Left lung (tissue), 10 donors: ENCODE measurements around the gene PTPN2. TPM values are rescaled to one million over a fixed set of nuclear protein-coding genes. Genes with fewer than 3 reads are reported as not detected.

ENCODE experiments used
- ATAC-seq: fragments of 200-7000 bp; cut with Tn5 transposase; one replicate; pipeline ENCODE4 v1.9.1; 2020; ENCODE audit warnings: moderate library complexity
- DNase-seq, 4 donors: peaks; one replicate each; pipeline ENCODE4 v3.0.0-alpha.2; 2013 to 2020
- H3K27ac ChIP-seq, 2 donors: fragments of 200-600 bp; sonication (generic) in 1 of 2; one replicate each; pipeline versions ENCODE4 v1.5.0 to v1.8.0; 2020 to 2021
- H3K27me3 ChIP-seq, 2 donors: fragments of 200-600 bp; sonication (generic) in 1 of 2; one replicate each; pipeline versions ENCODE4 v1.5.0 to v1.8.0; 2020 to 2021
- H3K36me3 ChIP-seq, 2 donors: fragments of 200-600 bp; sonication (generic) in 1 of 2; one replicate each; pipeline versions ENCODE4 v1.5.0 to v1.8.0; 2020 to 2021
- H3K4me1 ChIP-seq, 2 donors: fragments of 200-600 bp; one replicate each; pipeline ENCODE4 v1.8.0; 2021
- H3K4me3 ChIP-seq, 2 donors: fragments of 200-600 bp; sonication (generic) in 1 of 2; one replicate each; pipeline versions ENCODE4 v1.5.0 to v1.8.0; 2020 to 2021; ENCODE audit warnings: mild to moderate bottlenecking in 1 of 2
- H3K9me3 ChIP-seq, 2 donors: fragments of 200-600 bp; sonication (generic) in 1 of 2; one replicate each; pipeline versions ENCODE4 v1.5.0 to v1.8.0; 2020 to 2021
- intact Hi-C, 2 donors: fragments of 100-400 bp; cut with DNase I; formaldehyde crosslinking; loops; one replicate each; pipeline versions ENCODE4 v1.11.2 to v1.14.2; 2022
- polyA plus RNA-seq, 6 donors: library from polyadenylated mRNA; unstranded; fragments of 120-200 nt; gene quantifications; one replicate each; pipeline ENCODE4 v1.2.1, GENCODE V29; 2013; ENCODE audit not compliant: insufficient read length in 6 of 6
- total RNA-seq, 2 donors: library from RNA; stranded (reverse); fragmentation: NEBNext Ultra II Directional; extraction: Animal tissue kit (Norgen Biotek cat#: 25700); gene quantifications; one replicate each; pipeline ENCODE4 v1.2.1, GENCODE V29; 2021
- TF ChIP-seq, protein P1 (sequence below), 2 donors: fragments of 200-600 bp; sonication (generic) in 1 of 2; IDR thresholded peaks; one replicate each; pipeline versions ENCODE4 v1.5.0 to v1.8.0; 2021; ENCODE audit warnings: antibody characterized with exemption in 2 of 2
- donor health status: DM: no; HTN: yes; CAD: no.
- donor health status: DM: no; HTN: no; CAD: no.

The PTPN2 gene
- total and polyA plus RNA-seq, 8 donors: 35.6 to 75.8 (median 66.7) TPM

DNA sequence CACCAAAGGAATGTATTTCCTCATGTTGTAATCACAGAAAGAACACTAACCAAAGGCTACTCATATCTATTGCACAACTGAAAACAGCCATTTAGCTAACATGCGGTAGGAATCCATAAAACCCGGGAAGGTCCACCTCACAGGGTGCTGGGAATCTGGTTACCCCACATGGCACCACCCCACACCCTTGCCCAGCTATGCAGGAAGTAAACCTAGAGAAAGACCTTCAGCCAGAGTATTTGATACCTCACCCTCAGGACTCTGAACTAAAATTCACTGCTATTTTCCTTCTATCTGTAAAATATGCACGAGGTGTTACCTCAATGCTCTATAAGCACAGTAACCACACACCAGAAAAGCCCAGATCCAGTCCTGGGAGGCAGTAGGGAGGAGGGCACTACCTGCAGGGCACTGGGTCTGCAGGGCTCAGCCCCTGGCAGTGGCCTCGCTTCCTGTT is 45.8 kb downstream of the PTPN2 start:
- H3K4me3 ChIP-seq: peak overlapping the region in 1 of 2 donors; percentile 1
- intact Hi-C loops: no loop called here
- peak in 3 of 4 donors; percentile 36 to 68 (median 66) for DNase-seq

DNA sequence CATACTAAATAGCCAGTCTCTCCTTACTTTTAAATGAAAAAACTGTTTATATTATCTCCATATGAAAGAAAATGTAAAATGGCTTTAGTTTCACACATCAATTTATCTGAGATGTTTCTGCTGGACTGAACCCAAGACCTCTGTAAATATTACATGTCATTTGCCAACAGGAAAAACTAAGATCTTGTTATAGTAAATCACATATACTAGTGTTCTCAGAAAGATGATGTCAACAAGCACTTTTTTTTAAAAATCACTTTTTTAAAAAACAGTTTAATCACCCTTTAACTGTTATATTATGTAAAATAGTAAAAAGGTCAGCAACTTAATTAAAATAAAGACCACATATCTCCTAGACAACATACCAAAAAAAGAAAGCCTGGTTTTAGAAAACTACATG is 46.3 kb downstream of the PTPN2 start:
- Histone ChIP-seq H3K4me1 (peaks cover 9 to 73% of the 10 kb centered on the region in 2 donors), H3K9me3 (no peaks in the 10 kb centered on the region), H3K36me3 (peaks cover 0 to 36% of the 10 kb centered on the region in 2 donors), H3K27me3 (no peaks in the 10 kb centered on the region), H3K27ac (peak overlapping the region; percentile 85 to 96), H3K4me3 (no peak overlapping the region)
- TF ChIP-seq, protein P1, sequence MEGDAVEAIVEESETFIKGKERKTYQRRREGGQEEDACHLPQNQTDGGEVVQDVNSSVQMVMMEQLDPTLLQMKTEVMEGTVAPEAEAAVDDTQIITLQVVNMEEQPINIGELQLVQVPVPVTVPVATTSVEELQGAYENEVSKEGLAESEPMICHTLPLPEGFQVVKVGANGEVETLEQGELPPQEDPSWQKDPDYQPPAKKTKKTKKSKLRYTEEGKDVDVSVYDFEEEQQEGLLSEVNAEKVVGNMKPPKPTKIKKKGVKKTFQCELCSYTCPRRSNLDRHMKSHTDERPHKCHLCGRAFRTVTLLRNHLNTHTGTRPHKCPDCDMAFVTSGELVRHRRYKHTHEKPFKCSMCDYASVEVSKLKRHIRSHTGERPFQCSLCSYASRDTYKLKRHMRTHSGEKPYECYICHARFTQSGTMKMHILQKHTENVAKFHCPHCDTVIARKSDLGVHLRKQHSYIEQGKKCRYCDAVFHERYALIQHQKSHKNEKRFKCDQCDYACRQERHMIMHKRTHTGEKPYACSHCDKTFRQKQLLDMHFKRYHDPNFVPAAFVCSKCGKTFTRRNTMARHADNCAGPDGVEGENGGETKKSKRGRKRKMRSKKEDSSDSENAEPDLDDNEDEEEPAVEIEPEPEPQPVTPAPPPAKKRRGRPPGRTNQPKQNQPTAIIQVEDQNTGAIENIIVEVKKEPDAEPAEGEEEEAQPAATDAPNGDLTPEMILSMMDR (IDR thresholded peaks at IDR 0.05): no peak
- peak in 1 of 4 donors; percentile 30 for DNase-seq
- intact Hi-C loops: no loop called here
- no peak for ATAC-seq

More for the DNA sequence above, 45.8 kb downstream of the PTPN2 start:
- Histone ChIP-seq H3K9me3 (no peaks in the 10 kb centered on the region), H3K4me1 (peaks cover 9 to 78% of the 10 kb centered on the region in 2 donors), H3K27me3 (no peaks in the 10 kb centered on the region), H3K27ac (peak overlapping the region; percentile 85 to 96), H3K36me3 (peaks cover 0 to 32% of the 10 kb centered on the region in 2 donors)
- peak; percentile 86 for ATAC-seq
- TF ChIP-seq, protein P1 (IDR thresholded peaks at IDR 0.05): no peak

DNA sequence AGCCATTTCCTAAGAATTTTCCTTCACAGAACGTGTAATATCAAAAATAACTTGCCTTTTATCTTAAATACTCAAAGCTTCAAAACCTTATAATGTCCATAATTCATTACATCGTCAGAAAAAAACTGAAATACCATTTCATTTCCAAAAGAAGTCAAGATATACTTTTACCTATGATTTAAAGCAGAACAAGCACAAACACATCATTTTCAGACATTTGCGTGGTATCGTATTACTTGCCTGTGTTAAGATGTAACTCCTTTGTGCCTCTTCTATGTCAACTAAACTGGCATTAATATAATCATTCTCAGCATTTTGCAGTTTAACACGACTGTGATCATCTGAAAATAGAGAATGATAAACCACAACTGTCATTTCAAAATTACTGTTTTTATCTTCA is 47.5 kb downstream of the PTPN2 start:
- DNase-seq (no peak), ATAC-seq (no peak)
- no peaks in the 10 kb centered on the region for H3K27me3 ChIP-seq
- intact Hi-C loops: no loop called here
- H3K27ac ChIP-seq: peak overlapping the region in 1 of 2 donors; percentile 96
- H3K36me3 ChIP-seq: peaks cover 0 to 47% of the 10 kb centered on the region in 2 donors
- TF ChIP-seq, protein P1 (IDR thresholded peaks at IDR 0.05): no peak
- H3K9me3 ChIP-seq: no peaks in the 10 kb centered on the region
- H3K4me1 ChIP-seq: peaks cover 9 to 62% of the 10 kb centered on the region in 2 donors
- no peak overlapping the region for H3K4me3 ChIP-seq

DNA sequence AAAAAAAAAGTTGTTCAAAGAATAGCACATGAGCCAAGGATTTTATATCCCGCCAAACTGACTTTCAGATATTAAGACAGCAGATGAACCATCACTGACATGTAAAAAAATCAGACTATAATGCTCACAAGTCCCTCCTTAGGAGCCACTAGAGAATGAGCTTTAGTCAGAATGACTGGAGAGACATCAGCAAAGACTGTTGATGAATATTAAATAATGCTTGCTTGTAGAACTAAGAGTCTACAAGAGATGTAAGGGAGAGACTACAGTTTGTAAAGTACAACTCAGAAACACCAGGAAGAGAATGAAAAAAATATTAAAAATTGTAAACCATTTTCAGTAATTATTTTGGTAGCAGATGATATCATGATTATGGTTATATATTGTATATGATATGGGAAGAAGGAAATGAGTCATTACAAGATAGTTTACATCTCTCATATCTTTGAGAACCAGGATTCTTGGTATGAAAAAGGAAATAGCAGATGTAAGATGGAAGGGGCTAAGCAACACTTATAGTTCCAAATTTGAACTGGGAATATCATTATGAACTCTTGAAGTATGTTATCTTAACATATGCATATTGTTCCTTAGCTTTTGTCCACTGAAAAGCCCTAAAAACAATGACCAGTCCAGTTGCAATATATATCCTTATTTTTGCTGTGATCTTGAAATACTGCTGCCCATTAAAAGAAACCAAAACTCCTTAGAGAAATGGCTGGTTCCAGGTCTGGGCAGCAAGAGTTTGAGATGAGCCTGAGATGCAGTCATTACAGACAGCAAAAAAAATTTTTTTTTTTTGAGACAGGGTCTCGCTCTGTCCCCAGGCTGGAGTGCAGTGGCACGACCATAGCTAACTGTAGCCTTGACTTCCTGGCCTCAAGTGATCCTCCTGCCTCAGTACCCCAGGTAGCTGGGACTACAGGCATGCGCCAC is 55.7 kb downstream of the PTPN2 start:
- intact Hi-C loops: no loop called here
- ATAC-seq (no peak), DNase-seq (no peak)
- Histone ChIP-seq H3K36me3 (peaks cover 0 to 96% of the 10 kb centered on the region in 2 donors), H3K27ac (no peak overlapping the region), H3K4me3 (no peak overlapping the region), H3K4me1 (peaks cover 0 to 1% of the 10 kb centered on the region in 2 donors), H3K9me3 (peaks cover 0 to 11% of the 10 kb centered on the region in 2 donors), H3K27me3 (no peaks in the 10 kb centered on the region)
- TF ChIP-seq, protein P1 (IDR thresholded peaks at IDR 0.05): no peak

DNA sequence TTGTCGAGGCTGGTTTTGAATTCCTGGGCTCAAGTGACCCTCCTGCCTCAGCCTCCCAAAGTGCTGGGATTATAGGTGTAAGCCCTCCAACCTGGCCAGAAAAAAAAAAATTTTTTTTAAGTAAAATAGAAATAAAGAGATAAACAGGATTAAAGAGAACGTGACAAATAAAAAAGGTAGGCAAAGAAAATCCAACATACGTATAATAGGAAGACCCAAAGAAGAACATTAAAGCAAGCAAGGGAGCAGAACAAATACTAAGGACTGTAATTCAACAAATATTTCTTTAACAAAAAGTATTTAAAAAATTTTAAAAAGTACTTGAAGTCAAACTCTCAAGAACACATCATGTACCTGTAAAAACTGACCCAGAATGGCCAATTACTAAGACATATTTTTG is 56.4 kb downstream of the PTPN2 start:
- TF ChIP-seq, protein P1 (IDR thresholded peaks at IDR 0.05): no peak
- Histone ChIP-seq H3K9me3 (peaks cover 0 to 11% of the 10 kb centered on the region in 2 donors), H3K36me3 (peaks cover 0 to 91% of the 10 kb centered on the region in 2 donors), H3K27me3 (no peaks in the 10 kb centered on the region), H3K4me3 (no peak overlapping the region), H3K27ac (no peak overlapping the region), H3K4me1 (no peaks in the 10 kb centered on the region)
- intact Hi-C loops: no loop called here
- no peak for ATAC-seq
- DNase-seq: no peak
